Measurements from ENCODE around the gene RBFOX2.

Gene RBFOX2

DNA sequence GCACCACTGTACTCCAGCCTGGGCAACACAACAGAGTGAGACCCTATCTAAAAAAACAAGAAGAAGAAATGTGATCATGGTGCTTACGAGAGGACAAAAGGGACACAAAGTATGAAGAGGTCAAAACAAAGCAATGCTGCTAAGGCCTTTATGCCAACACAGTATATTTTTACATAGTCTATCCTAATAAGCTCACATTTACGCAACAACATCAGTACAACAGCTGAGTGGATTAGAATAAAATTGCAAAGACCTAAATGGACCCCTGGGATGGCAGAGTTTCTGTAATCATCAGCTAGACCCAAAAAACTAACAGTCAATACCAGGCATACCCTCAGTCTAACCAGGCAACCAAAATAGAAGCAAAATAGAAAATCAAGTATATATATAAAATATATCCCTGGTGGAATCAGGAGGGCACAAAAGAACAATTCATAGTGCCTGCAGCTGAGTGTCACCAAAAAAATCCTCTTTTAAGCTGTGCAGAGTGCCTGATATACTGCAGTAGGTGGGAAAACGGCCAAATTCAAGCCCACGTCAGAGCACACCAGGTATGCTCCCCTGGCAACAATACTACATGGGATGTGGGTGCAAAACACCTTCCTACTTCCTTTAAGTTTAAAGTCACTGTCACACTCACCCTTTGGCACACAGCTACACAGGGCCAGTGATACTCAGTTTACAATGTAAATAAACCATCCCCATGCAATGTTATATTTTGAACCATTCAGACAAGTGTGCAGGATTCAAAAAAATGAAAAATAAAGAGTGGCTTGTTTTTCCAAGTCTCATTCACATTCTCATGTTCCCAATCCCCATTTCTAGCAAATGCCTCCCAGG lies 57.8 kb downstream of the RBFOX2 start:
- DNase-seq: no peak

DNA sequence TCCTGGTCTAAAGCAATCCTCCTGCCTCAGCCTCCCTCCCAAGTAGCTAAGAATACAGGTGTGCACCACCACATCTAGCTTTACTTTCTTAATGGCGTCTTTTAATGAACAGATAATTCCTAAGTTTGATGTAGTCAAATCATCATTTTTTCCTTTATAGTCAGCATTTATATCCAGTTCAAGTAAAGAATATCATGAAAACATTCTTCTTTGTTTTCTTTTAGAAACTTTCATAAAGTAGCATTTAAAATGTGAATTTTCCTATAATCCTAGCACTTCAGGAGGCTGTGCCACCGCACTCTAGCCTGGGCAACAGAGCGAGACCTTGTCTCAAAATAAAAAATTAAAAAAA lies 61.6 kb downstream of the RBFOX2 start:
- DNase-seq: no peak

GRCh38 chr22:35966314-35967045 lies 62.1 kb downstream of the RBFOX2 start:
- DNase-seq: no peak

DNA sequence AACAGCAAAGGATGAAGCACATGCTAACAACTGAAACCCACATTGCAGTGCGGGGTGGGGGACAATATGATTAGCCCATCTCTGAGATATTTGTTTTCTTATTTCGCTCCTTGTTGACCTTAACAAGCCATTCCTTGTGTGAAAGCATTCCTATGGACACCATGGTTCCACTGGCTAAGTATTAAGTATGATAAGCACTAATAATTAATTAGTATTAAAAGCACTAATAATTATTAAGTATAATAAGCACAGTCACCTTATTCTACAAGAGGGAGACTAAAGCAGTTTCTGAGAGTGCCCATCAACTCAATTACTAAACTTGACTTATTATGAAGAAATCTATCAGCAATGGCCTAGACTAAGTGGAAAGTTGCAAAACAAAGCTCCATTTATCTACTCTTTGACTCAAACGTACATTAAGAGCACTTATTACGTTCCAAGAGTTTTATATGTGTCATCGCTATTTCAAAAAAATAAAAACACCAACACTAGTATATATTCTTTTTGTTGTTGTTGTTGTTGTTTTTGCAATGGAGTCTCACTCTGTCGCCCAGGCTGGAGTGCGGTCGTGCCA lies 65.3 kb downstream of the RBFOX2 start:
- no peak for DNase-seq

DNA sequence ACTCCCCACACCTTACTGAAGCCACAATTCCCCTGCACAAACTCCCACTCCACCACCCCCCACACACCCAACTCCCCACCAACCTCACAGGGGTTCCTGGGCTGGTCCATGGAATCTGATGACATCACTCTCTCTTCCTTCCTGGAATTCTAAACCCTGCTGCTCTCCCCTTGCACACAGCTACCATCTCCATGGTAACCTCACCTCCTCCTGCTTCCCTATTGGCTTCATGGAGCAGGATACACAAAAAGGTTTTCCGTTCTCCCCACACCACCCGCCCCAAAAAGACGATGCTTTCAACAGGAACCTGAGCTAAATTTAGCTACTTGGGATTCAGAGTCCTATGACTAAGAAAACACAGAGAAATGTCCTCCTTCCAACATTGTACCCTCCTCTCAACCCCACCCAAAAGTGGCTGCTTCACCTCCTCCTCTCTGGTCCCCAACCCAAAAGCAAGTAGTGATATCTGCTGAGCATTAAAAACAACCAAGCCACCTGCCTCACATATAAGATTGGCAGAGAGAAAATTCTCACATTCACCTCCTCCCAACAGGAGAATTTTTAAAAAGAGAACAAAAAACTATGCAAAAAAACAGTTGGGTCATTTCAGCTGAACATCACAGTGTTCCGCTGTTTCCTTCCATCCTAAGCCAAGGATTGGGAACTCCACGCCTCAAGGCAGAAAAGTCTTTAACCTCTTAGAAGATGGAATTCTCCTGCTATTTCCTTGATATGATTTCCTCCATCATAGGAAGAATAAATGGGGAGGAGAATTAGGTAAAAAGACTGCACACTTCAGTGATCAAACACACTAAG lies 66.9 kb downstream of the RBFOX2 start:
- no peak for DNase-seq

- DNase-seq: no peak
These were observed 67.8 kb downstream of the RBFOX2 start for GRCh38 chr22:35960854-35961253.

GRCh38 chr22:35959121-35959800 lies 69.4 kb downstream of the RBFOX2 start:
- no peak for DNase-seq

DNA sequence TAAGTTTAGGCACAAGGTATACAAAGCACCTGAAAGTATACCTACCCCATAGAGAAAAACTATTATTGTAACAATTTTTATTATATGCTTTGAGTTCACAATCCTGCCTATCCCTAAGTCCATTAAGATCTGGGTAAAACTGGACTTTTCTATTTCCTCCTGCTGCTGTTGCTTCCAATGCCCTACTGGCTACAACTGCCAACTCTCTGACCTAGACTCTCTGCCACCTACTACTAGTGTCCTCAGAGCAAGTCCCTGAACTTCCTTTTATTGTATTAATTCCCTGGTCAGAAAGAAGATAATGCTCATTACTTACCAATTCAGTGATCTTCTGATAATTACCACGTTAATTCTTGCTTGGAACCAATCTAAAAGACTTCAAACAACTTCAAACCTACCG lies 70.3 kb downstream of the RBFOX2 start:
- DNase-seq: no peak

DNA sequence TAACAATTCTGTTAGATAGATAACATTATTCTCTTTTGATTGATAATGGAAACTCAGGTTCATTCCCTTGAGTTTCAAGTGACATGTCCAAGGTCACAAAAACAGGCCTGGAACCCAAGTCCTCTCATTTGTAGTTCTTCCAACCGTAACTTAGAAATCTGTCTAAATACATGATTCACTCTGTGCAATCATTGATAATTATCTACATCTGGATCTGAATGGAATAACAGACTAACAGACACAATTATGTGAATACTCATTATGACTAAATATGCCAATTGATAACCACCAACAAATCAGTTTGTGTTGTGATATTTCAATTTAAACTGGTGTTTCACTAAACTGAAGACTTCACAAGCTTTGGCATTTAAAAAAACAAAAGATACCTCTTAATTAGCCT lies 71.0 kb downstream of the RBFOX2 start:
- DNase-seq: no peak

DNA sequence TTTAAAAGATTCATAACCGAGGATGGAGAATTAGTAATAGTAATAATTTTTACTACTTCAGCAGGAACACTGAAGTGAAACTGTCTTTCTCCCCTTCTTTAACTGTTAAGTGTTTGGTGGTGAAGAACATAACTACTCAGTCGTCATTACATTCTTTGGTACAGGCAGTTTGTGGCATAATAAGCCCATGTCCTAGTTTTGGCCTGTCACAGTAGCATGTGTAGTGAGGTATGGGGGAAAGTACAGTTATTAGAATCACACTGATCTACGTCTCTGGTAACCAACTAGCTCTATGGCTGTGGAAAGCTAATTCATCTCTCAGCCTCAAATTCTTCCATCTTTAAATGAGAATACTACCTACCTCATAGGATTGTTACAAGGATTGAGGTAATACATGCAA lies 71.8 kb downstream of the RBFOX2 start:
- DNase-seq: no peak

GRCh38 chr22:35955546-35955945 lies 73.1 kb downstream of the RBFOX2 start:
- DNase-seq: no peak

- no peak for DNase-seq
These were observed 76.0 kb downstream of the RBFOX2 start for GRCh38 chr22:35952576-35952975.

GRCh38 chr22:35950262-35950661 lies 78.4 kb downstream of the RBFOX2 start:
- no peak for DNase-seq

DNA sequence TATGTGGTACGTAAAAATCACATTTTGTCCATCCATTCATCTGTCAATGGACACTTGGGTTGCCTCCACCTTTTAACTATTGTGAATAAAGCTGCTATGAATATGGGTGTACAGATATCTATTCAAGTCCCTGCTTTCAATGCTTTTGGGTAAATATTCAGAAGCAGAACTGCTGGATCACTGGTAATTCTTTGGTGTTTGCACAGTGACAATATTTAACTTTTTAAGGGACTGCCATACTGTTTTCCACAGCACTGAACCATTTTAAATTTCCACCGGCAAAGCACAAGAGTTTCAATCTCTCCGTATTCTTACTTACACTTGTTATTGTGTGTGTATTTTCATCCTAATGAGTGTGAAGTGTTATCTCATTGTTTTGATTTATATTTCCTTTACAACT lies 79.4 kb downstream of the RBFOX2 start:
- DNase-seq: no peak

DNA sequence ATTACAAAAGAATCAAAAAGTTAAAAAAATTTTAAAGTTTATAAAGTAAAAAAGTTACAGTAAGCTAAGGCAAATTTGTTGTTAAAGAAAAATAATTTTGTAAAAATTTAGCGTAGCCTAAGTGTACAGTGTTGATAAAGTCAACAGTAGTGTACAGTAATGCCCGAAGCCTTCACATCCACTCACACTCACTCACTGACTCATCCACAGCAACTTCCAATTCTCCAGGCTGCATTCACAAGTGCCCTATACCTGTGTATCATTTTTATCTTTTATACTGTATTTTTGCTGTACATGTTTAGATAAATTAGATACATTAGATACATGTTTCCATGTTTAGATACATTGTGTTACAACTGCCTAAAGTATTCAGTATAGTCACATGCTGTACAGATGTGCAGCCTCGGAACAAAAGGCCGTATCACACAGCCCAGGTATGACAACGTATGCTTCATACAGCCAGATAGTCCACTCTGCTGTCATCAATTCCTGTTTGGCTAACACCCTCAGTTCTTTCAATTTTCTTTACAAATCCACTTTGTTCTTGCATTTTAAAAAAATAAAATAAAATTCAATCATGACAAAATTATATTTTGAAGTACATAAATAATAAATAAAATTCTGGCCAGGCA lies 80.7 kb downstream of the RBFOX2 start:
- no peak for DNase-seq

DNA sequence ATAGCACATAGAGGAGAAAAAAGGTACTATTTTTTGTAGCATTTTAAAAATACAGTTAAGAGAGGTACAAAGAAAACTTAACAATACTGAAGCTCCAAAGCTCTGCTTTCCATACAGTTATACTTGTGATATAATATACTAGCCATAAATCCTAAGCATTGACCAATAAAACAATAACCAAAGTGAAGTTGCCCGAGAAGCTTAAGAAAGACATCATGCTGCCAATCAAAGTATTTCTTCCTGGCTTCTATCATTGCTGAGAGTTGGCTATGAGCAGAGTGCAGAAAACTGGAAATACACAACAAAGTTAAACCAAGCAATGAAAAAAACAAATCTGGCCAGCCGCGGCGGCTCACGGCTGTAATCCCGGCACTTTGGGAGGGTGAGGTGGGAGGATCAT lies 84.2 kb downstream of the RBFOX2 start:
- DNase-seq: no peak

DNA sequence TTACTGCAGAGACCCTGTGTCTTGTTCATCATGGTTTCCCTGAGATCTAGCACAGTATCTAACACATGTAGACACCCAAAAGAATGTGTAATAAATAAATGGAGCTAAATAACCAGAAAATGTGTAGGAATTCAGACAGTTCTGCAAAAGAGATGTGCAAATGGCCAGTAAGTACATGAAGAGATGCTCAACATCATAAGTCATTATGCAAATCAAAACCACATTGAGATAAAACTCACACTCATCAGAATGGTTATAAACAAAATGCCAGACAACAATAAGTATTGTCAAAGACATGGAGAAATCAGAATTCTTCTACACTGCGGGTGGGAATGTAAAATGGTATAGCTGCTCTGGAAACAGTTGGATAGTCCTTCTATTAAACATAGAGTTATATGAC lies 88.5 kb downstream of the RBFOX2 start:
- DNase-seq: no peak

DNA sequence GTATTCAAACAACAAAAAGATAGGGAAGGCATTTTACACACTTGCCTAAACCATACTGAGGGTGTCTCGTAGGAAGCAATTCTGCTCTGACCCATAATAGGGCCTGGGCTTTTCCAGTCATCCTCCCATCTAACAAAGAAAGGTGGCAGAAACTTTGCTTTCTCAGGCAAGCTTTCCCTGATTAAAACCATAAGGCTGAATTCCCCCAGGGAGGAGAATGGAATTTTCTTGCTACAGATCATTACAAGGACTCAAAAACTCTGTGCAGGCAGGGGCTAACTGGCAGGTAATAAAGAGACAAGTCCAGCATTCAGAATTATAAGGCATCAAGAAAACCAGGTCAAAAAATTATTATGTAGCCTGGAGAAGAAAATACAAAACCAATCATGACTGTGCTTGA lies 90.4 kb downstream of the RBFOX2 start:
- no peak for DNase-seq

DNA sequence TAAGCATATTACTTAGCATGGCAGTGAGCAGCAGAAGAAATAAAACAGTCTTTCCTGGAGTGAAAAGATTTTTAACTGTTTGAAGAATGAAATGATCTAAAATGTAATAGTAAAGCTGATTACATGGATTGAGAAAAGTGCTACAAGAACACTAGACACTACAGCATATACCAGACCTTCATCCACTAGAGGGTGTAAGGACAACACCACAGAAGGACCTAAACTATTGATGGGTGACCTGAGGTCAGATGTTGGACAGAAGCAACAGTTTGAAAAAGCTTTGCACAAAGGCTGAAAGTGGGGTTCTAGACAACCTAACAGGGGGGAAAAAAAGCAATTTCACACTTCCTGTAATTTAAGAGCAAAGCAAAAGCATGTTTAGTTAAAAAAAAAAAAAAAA lies 97.7 kb downstream of the RBFOX2 start:
- no peak for DNase-seq

- no peak for DNase-seq
These were observed 100.3 kb downstream of the RBFOX2 start for GRCh38 chr22:35928285-35928798.

DNA sequence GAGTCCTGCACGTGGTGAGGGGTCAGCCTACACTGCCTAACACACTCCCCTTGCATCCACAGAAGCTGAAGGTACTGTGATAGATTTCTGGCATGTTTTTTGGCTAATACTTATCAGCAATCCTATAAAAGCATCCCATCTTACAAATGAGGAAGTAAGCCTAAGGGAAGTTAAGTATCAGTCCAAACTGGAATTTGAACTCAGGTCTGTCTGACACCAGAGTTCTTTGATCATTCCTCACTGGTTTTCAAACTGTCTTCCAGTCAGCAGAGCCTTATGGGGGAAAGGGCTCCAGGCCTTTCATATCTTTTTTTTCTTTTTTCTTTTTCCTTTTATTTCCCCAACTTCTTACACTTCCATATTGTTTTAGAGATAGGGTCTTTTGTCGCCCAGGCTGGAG lies 105.6 kb downstream of the RBFOX2 start:
- no peak for DNase-seq

DNA sequence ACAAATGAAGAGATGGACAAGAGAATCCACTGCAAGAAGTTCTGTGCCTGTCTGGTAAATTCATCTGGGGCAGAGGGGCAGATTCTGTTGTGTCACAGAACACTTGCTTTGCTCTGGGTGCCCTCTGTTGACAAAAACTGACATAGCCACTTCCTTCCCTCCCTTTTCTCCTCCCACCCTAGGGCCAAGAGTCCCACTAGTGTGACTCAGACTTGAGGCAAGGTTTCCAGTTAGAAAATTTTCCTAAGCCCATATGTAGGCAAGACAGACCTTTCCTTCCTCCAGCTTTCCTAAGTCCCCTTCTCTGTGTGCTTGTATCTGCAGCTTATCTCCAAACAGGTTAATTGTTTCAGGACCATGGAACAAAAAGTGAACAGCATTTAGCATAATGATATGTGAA lies 106.8 kb downstream of the RBFOX2 start:
- DNase-seq: peak; percentile 35
